Natural killer cell (primary cell): ENCODE results near the gene NPFFR2. TPM values are rescaled to one million over a fixed set of nuclear protein-coding genes. Genes with fewer than 3 reads are reported as not detected.

ENCODE experiments used
- ATAC-seq, 3 donors: fragments of 150-1000 bp in 2 of 3; fragments of 200-7000 bp in 1 of 3; cut with Tn5 transposase; 1 replicate in 1 of 3; 2 replicates in 2 of 3; pipeline ENCODE4 v1.10.0; 2021; ENCODE audit warnings: mild to moderate bottlenecking in 2 of 3, moderate library complexity in 2 of 3
- DNase-seq, 2 donors: peaks; one replicate each; pipeline versions ENCODE4 v3.0.0 to v3.0.0-alpha.2; 2013 to 2021; ENCODE audit warnings: mixed read lengths in 1 of 2
- H3K27ac ChIP-seq: one replicate; pipeline ENCODE4 v1.5.1; 2013; ENCODE audit warnings: mild to moderate bottlenecking, low read length
- H3K27me3 ChIP-seq: one replicate; pipeline ENCODE4 v1.6.1; 2013; ENCODE audit warnings: low read length; ENCODE audit not compliant: control insufficient read depth, insufficient read depth
- H3K36me3 ChIP-seq: one replicate; pipeline ENCODE4 v1.6.1; 2013; ENCODE audit warnings: low read length; ENCODE audit not compliant: control insufficient read depth, insufficient read depth
- H3K4me1 ChIP-seq: one replicate; pipeline ENCODE4 v1.6.1; 2013; ENCODE audit warnings: low read length; ENCODE audit not compliant: control insufficient read depth, insufficient read depth
- H3K4me3 ChIP-seq: one replicate; pipeline ENCODE4 v1.5.1; 2013; ENCODE audit warnings: low read length
- H3K9me3 ChIP-seq: one replicate; pipeline ENCODE4 v1.6.1; 2013; ENCODE audit warnings: low read length; ENCODE audit not compliant: control insufficient read depth, insufficient read depth
- H3K27ac Mint-ChIP-seq, 2 donors: one replicate each; pipeline ENCODE4 v1.8.0; 2022; ENCODE audit warnings: mild to moderate bottlenecking in 2 of 2, mixed read lengths in 2 of 2, moderate library complexity in 1 of 2
- H3K27me3 Mint-ChIP-seq, 2 donors: one replicate each; pipeline ENCODE4 v1.8.0; 2022; ENCODE audit warnings: low read depth in 2 of 2, mixed read lengths in 2 of 2
- H3K36me3 Mint-ChIP-seq: one replicate; pipeline ENCODE4 v1.8.0; 2022; ENCODE audit warnings: mixed read lengths
- H3K4me1 Mint-ChIP-seq, 2 donors: one replicate each; pipeline ENCODE4 v1.8.0; 2022; ENCODE audit warnings: mixed read lengths in 2 of 2
- H3K4me3 Mint-ChIP-seq: one replicate; pipeline ENCODE4 v1.8.0; 2022; ENCODE audit warnings: mild to moderate bottlenecking, moderate library complexity, mixed read lengths
- H3K9me3 Mint-ChIP-seq, 2 donors: one replicate each; pipeline ENCODE4 v1.8.0; 2022; ENCODE audit warnings: mixed read lengths in 2 of 2
- CTCF ChIP-seq: fragments of 200-600 bp; IDR thresholded peaks from one replicate; pipeline ENCODE4 v1.8.0; 2022; ENCODE audit warnings: antibody characterized with exemption
- WGBS: methylation state at CpG from one replicate; pipeline ENCODE4 v1.1.7; 2013; ENCODE audit warnings: missing lambda C conversion rate; ENCODE audit not compliant: insufficient coverage; 5-methylcytosine and 5-hydroxymethylcytosine counted together
- intact Hi-C: fragments of 100-400 bp; cut with micrococcal nuclease; formaldehyde crosslinking; loops from one replicate; pipeline ENCODE4 v1.14.2; 2022
- total RNA-seq, 4 donors: library from RNA; stranded (reverse); fragments of 120-200 nt in 1 of 4; gene quantifications; one replicate each; pipeline versions ENCODE4 v1.2.3 to v1.2.4, GENCODE V29; 2013 to 2022

The NPFFR2 gene
- total RNA-seq, 3 donors from 2014 or later (not counting 1 experiment from before 2014, with no cell fraction given), result not detected

DNA sequence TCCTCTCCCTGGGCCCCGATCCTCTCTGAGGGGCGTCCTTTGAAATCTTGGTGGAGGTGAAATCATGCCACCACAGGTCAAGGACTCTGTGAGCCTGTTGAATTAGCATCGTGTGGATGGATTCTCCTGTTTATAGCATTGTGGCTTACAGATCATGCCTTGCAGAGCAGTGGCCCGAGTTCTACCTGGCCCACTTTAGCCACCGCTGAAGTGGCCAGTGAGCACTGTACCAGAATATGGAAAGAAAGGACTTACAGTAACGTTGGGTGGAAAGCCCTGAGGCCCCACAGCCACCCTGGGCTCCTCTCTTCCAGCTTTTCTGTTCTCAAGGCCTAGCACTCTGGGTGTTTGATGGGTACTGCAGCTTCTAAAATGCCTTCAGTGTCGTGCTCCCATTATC lies 35.3 kb downstream of the NPFFR2 start:
- no peak for DNase-seq
- Mint-ChIP-seq H3K27me3 (no peaks in the 10 kb centered on the region), H3K36me3 (no peaks in the 10 kb centered on the region), H3K4me3 (no peak overlapping the region), H3K4me1 (no peaks in the 10 kb centered on the region), H3K9me3 (peaks cover 12 to 18% of the 10 kb centered on the region in 2 donors), H3K27ac (no peak overlapping the region)
- Histone ChIP-seq H3K36me3 (no peaks in the 10 kb centered on the region), H3K4me3 (no peak overlapping the region), H3K4me1 (no peaks in the 10 kb centered on the region), H3K27me3 (no peaks in the 10 kb centered on the region), H3K9me3 (no peaks in the 10 kb centered on the region), H3K27ac (no peak overlapping the region)
- WGBS, result 82% methylated on average over 7 of the region's 7 CpGs
- intact Hi-C loops, result no loop called here
- no peak for TF ChIP-seq CTCF
- no peak for ATAC-seq

- Mint-ChIP-seq H3K4me1 (no peaks in the 10 kb centered on the region), H3K27me3 (no peaks in the 10 kb centered on the region), H3K27ac (no peak overlapping the region), H3K4me3 (no peak overlapping the region), H3K36me3 (no peaks in the 10 kb centered on the region), H3K9me3 (peaks cover 12 to 13% of the 10 kb centered on the region in 2 donors)
- intact Hi-C loops, result no loop called here
- no peak for TF ChIP-seq CTCF
- no peak for DNase-seq
- no peaks in the 10 kb centered on the region for H3K4me1 ChIP-seq
- no peaks in the 10 kb centered on the region for H3K36me3 ChIP-seq
- no peaks in the 10 kb centered on the region for H3K9me3 ChIP-seq
- no peaks in the 10 kb centered on the region for H3K27me3 ChIP-seq
- H3K4me3 ChIP-seq, result no peak overlapping the region
- H3K27ac ChIP-seq, result no peak overlapping the region
- no peak for ATAC-seq
Observed at GRCh38 chr4:72073816-72074215, 42.0 kb downstream of the NPFFR2 start.

GRCh38 chr4:72076562-72076961 lies 44.8 kb downstream of the NPFFR2 start:
- H3K36me3 Mint-ChIP-seq, result no peaks in the 10 kb centered on the region
- peaks cover 8 to 9% of the 10 kb centered on the region in 2 donors for H3K9me3 Mint-ChIP-seq
- no peaks in the 10 kb centered on the region for H3K4me1 ChIP-seq
- no peaks in the 10 kb centered on the region for H3K4me1 Mint-ChIP-seq
- H3K36me3 ChIP-seq, result no peaks in the 10 kb centered on the region
- H3K27ac ChIP-seq, result no peak overlapping the region
- no peaks in the 10 kb centered on the region for H3K27me3 Mint-ChIP-seq
- H3K4me3 ChIP-seq, result no peak overlapping the region
- H3K27ac Mint-ChIP-seq, result no peak overlapping the region
- H3K9me3 ChIP-seq, result no peaks in the 10 kb centered on the region
- DNase-seq (no peak), ATAC-seq (no peak)
- no peak for TF ChIP-seq CTCF
- no peak overlapping the region for H3K4me3 Mint-ChIP-seq
- intact Hi-C loops, result no loop called here
- H3K27me3 ChIP-seq, result no peaks in the 10 kb centered on the region

GRCh38 chr4:72077346-72077745 lies 45.5 kb downstream of the NPFFR2 start:
- Mint-ChIP-seq H3K9me3 (peaks cover 5% of the 10 kb centered on the region in 2 donors), H3K27me3 (no peaks in the 10 kb centered on the region), H3K4me1 (no peaks in the 10 kb centered on the region), H3K4me3 (no peak overlapping the region), H3K36me3 (no peaks in the 10 kb centered on the region), H3K27ac (no peak overlapping the region)
- 93% methylated on average over 2 of the region's 2 CpGs for WGBS
- Histone ChIP-seq H3K27me3 (no peaks in the 10 kb centered on the region), H3K27ac (no peak overlapping the region), H3K4me3 (no peak overlapping the region), H3K4me1 (no peaks in the 10 kb centered on the region), H3K36me3 (no peaks in the 10 kb centered on the region), H3K9me3 (no peaks in the 10 kb centered on the region)
- DNase-seq, result no peak
- no peak for ATAC-seq
- no peak for TF ChIP-seq CTCF
- intact Hi-C loops, result no loop called here
